GM12872 (cell line): ENCODE data around the gene ANKRD39.

Source experiments
- CTCF ChIP-seq: IDR thresholded peaks from 3 replicates; pipeline ENCODE4 v1.5.1; 2011; ENCODE audit warnings: low read depth, mild to moderate bottlenecking, low read length, moderate library complexity; ENCODE audit not compliant: insufficient read depth

ANKRD39 gene

GRCh38 chr2:96874198-96874831, 16.5 kb upstream of the ANKRD39 start:
- TF ChIP-seq CTCF, result no peak

- no peak for TF ChIP-seq CTCF
Observed at GRCh38 chr2:96873651-96874096, 15.9 kb upstream of the ANKRD39 start.

- no peak for TF ChIP-seq CTCF
Observed at GRCh38 chr2:96872591-96873349, 15.0 kb upstream of the ANKRD39 start.

- TF ChIP-seq CTCF, result no peak
Observed at GRCh38 chr2:96870626-96871255, 12.9 kb upstream of the ANKRD39 start.

- TF ChIP-seq CTCF, result no peak
Observed at GRCh38 chr2:96869822-96870625, 12.2 kb upstream of the ANKRD39 start, which contains the start of gene SEMA4C. Gene SEMA4C, minus strand, starts transcription at chr2:96870080. Its CDS starts 2,194 bp downstream, at chr2:96867886.

GRCh38 chr2:96869281-96869821, 11.5 kb upstream of the ANKRD39 start:
- TF ChIP-seq CTCF, result no peak
